GM12878 (cell line): ENCODE measurements around the gene MAD1L1. TPM values are rescaled to one million over a fixed set of nuclear protein-coding genes. Genes with fewer than 3 reads are reported as not detected.

Source experiments
- ATAC-seq: fragments of 200-7000 bp; cut with Tn5 transposase; 3 replicates; pipeline ENCODE4 v1.9.1; 2020; ENCODE audit warnings: mild to moderate bottlenecking, moderate library complexity
- BruUV-seq: library from RNA; stranded (reverse); fragments of 400-500 nt; replicated peaks from 2 replicates; lab custom pipeline; 2021; lab: Mats Ljungman, UMichigan
- CTCF ChIA-PET: fragments of 300-600 bp; sonication (Branson Sonifier 250); formaldehyde crosslinking; extraction: SDS; loops from one replicate; lab custom pipeline; 2021; ENCODE audit warnings: inconsistent platforms; lab: Yijun Ruan, JAX
- POLR2A ChIA-PET: fragments of 350-600 bp; formaldehyde crosslinking; extraction: SDS; loops from one replicate; lab custom pipeline; 2021; ENCODE audit warnings: inconsistent platforms; lab: Charles Lee
- RAD21 ChIA-PET: fragments of 300-600 bp; sonication (Branson Sonifier 250); formaldehyde crosslinking; loops from one replicate; lab custom pipeline; 2023; ENCODE audit warnings: antibody characterized with exemption; ENCODE audit not compliant: unreplicated experiment; lab: Charles Lee
- SMC1A ChIA-PET: fragments of 300-600 bp; sonication (Branson Sonifier 250); formaldehyde crosslinking; loops from one replicate; lab custom pipeline; 2023; ENCODE audit not compliant: unreplicated experiment, uncharacterized antibody; lab: Charles Lee
- DNase-seq: peaks from one replicate; pipeline ENCODE4 v3.0.0-alpha.2; 2011; ENCODE audit warnings: low read depth, low spot score
- FAIRE-seq: peaks from 3 replicates; lab custom pipeline; 2011; peaks lifted over from hg19 to GRCh38; lab: Jason Lieb, UNC
- H2AFZ ChIP-seq: 2 replicates; pipeline ENCODE4 v1.6.0; 2011; ENCODE audit warnings: low read depth, low read length, control low read depth; ENCODE audit not compliant: control insufficient read depth
- H3K27ac ChIP-seq: 2 replicates; pipeline ENCODE4 v1.5.1; 2011; ENCODE audit warnings: control low read depth; ENCODE audit not compliant: control insufficient read depth, insufficient read depth
- H3K27me3 ChIP-seq, 2 experiments: replicated peaks in 1 of 2; 2 replicates each; pipeline versions ENCODE4 v1.6.0 to v1.6.1; 2011; ENCODE audit warnings: low read length in 1 of 2; ENCODE audit not compliant: control insufficient read depth in 2 of 2, insufficient read depth in 2 of 2
- H3K36me3 ChIP-seq, 2 experiments: 2 replicates each; pipeline ENCODE4 v1.5.1; 2011; ENCODE audit warnings: low read length in 1 of 2; ENCODE audit not compliant: control insufficient read depth in 2 of 2, insufficient read depth in 2 of 2
- H3K4me1 ChIP-seq: 2 replicates; pipeline ENCODE4 v1.6.1; 2011; ENCODE audit warnings: mild to moderate bottlenecking, low read length, moderate library complexity, mixed read lengths; ENCODE audit not compliant: control insufficient read depth, insufficient read depth
- H3K4me2 ChIP-seq: 2 replicates; pipeline ENCODE4 v1.6.0; 2011; ENCODE audit warnings: control low read depth; ENCODE audit not compliant: control insufficient read depth, insufficient read depth
- H3K4me3 ChIP-seq: fragments of 200-600 bp; sonication (generic); 2 replicates; pipeline ENCODE4 v1.5.1; 2016
- H3K79me2 ChIP-seq: 2 replicates; pipeline ENCODE4 v1.6.0; 2011; ENCODE audit warnings: low read length; ENCODE audit not compliant: control insufficient read depth, insufficient read depth
- H3K9ac ChIP-seq: 2 replicates; pipeline ENCODE4 v1.8.0; 2011; ENCODE audit warnings: low read length, control low read depth, mixed read lengths; ENCODE audit not compliant: control insufficient read depth, insufficient read depth
- H3K9me3 ChIP-seq: replicated peaks from 3 replicates; pipeline ENCODE4 v1.5.1; 2011; ENCODE audit warnings: mild to moderate bottlenecking, low read length; ENCODE audit not compliant: control insufficient read depth, insufficient read depth
- H4K20me1 ChIP-seq: 2 replicates; pipeline ENCODE4 v1.6.0; 2011; ENCODE audit not compliant: control insufficient read depth, insufficient read depth
- CHD4 ChIP-seq: fragments of 200-600 bp; sonication (generic); IDR thresholded peaks from 2 replicates; pipeline ENCODE4 v1.6.1; 2016; ENCODE audit warnings: mild to moderate bottlenecking
- IKZF1 ChIP-seq: fragments of 450-650 bp; conservative IDR thresholded peaks from 2 replicates; pipeline ENCODE4 v1.6.1; 2017; ENCODE audit warnings: antibody characterized with exemption, mild to moderate bottlenecking
- PML ChIP-seq: IDR thresholded peaks from 2 replicates; pipeline ENCODE4 v1.6.1; 2012; ENCODE audit warnings: low read length, inconsistent platforms
- RUNX3 ChIP-seq: IDR thresholded peaks from 2 replicates; pipeline ENCODE4 v1.6.1; 2012; ENCODE audit warnings: low read length, inconsistent platforms
- TCF7 ChIP-seq: IDR thresholded peaks from 2 replicates; pipeline ENCODE4 v1.6.1; 2014; ENCODE audit warnings: antibody characterized with exemption, borderline replicate concordance
- ZNF207 ChIP-seq: fragments of 450-650 bp; IDR thresholded peaks from 2 replicates; pipeline ENCODE4 v1.6.1; 2014; ENCODE audit warnings: antibody characterized with exemption, mild to moderate bottlenecking, borderline replicate concordance
- WGBS: methylation state at CpG from one replicate; pipeline ENCODE4 v1.1.6; 2016; ENCODE audit warnings: low lambda C conversion rate; ENCODE audit not compliant: insufficient replicate concordance, insufficient coverage; ENCODE audit errors: missing lambda C conversion rate; 5-methylcytosine and 5-hydroxymethylcytosine counted together
- in situ Hi-C: fragments of 300-500 bp; cut with MboI; formaldehyde crosslinking; loops from 9 replicates; pipeline ENCODE4 v1.14.3; 2018; ENCODE audit warnings: mixed read lengths
- intact Hi-C: fragments of 100-400 bp; cut with micrococcal nuclease; formaldehyde crosslinking; loops from one replicate; pipeline ENCODE4 v1.14.2; 2022; ENCODE audit not compliant: unreplicated experiment
- polyA plus RNA-seq, 11 experiments: library from polyadenylated mRNA; depleted of rRNA in 4 of 11; unstranded in 6 of 11; stranded (reverse) in 5 of 11; fragments of >200 nt; fragmentation: Nextera tagmentation in 4 of 11; fragmentation: Illumina TruSeq in 1 of 11; extraction: Ambion mirVana in 4 of 11; extraction: Trizol in 1 of 11; gene quantifications; 1 replicate in 1 of 11; 2 replicates in 10 of 11; pipeline versions ENCODE4 v1.2.1 to v1.2.3, GENCODE V29; 2011 to 2016; ENCODE audit warnings: inconsistent platforms in 2 of 11, missing spikeins in 2 of 11, low read depth in 1 of 11
- total RNA-seq, 4 experiments: library from RNA; depleted of rRNA in 3 of 4; stranded (reverse); fragments of >200 nt in 3 of 4; fragmentation: Illumina TruSeq in 1 of 4; extraction: Trizol in 1 of 4; gene quantifications; 2 replicates each; pipeline versions ENCODE4 v1.2.1 to v1.2.3, GENCODE V29; 2013 to 2021
- TF ChIP-seq, protein P1 (sequence below): fragments of 450-650 bp; IDR thresholded peaks from 2 replicates; pipeline ENCODE4 v1.6.1; 2014; ENCODE audit warnings: mild to moderate bottlenecking

MAD1L1 gene
- total and polyA plus RNA-seq, 10 of the 15 experiments (the other 5 are each of a cell fraction or from before 2014, with no cell fraction given) = 2.2 to 76.8 (median 38.3) TPM

GRCh38 chr7:2066251-2066919 lies 166.4 kb downstream of the MAD1L1 start:
- SMC1A ChIA-PET = no interaction called here
- no peak overlapping the region for H3K4me3 ChIP-seq
- no peak overlapping the region for H3K9ac ChIP-seq
- no peaks in the 10 kb centered on the region for H3K79me2 ChIP-seq
- FAIRE-seq (no peak), DNase-seq (no peak), ATAC-seq (no peak)
- intact Hi-C loops (no loop called here), in situ Hi-C loops (no loop called here)
- WGBS = 49% methylated on average over 26 of the region's 28 CpGs
- no peak overlapping the region for H3K4me2 ChIP-seq
- no TSS peak for BruUV-seq
- RAD21 ChIA-PET = no interaction called here
- peaks cover 0 to 19% of the 10 kb centered on the region in 2 experiments; a peak in 2 of 4 replicates for H3K36me3 ChIP-seq
- H4K20me1 ChIP-seq = no peaks in the 10 kb centered on the region
- CTCF ChIA-PET = interaction anchor here (1.5 kb wide), 1 partner anchor 34 kb away, joined by 5 read pairs; no protein-coding TSS in a partner anchor
- no peak for TF ChIP-seq IKZF1
- TF ChIP-seq, protein P1, sequence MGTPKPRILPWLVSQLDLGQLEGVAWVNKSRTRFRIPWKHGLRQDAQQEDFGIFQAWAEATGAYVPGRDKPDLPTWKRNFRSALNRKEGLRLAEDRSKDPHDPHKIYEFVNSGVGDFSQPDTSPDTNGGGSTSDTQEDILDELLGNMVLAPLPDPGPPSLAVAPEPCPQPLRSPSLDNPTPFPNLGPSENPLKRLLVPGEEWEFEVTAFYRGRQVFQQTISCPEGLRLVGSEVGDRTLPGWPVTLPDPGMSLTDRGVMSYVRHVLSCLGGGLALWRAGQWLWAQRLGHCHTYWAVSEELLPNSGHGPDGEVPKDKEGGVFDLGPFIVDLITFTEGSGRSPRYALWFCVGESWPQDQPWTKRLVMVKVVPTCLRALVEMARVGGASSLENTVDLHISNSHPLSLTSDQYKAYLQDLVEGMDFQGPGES = no peak
- no peak for TF ChIP-seq TCF7
- TF ChIP-seq PML = no peak
- TF ChIP-seq CHD4 = no peak
- TF ChIP-seq RUNX3 = no peak
- TF ChIP-seq ZNF207 = no peak
- H3K4me1 ChIP-seq = no peaks in the 10 kb centered on the region
- POLR2A ChIA-PET = no interaction called here
- H3K9me3 ChIP-seq = no peaks in the 10 kb centered on the region; the same call in 2 of the 3 replicates
- H3K27me3 ChIP-seq = no peaks in the 10 kb centered on the region
- H3K27ac ChIP-seq = no peak overlapping the region
- H2AFZ ChIP-seq = no peak overlapping the region
